Measurements from ENCODE around the gene SPRR5.

DNA sequence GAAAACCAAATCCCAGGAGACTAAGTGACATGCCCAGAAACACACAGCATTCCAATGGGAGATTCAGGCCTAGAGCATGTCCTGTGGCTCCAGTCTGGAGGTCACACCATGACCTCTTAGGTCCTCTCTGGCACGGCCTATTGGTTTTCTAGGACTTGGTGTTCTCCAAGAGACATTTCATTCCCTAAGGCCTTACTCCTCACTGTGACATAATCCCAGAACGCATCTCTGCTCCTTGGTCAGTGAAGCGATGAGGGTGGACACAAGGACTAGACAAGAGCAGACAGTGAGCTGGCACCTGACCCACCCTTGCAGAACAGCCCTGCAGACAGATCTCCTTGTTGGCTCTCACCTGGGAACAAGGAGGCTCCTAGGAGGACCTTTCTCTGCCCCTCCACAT is 37.8 kb upstream of the SPRR5 start:
- TF ChIP-seq, protein P1, sequence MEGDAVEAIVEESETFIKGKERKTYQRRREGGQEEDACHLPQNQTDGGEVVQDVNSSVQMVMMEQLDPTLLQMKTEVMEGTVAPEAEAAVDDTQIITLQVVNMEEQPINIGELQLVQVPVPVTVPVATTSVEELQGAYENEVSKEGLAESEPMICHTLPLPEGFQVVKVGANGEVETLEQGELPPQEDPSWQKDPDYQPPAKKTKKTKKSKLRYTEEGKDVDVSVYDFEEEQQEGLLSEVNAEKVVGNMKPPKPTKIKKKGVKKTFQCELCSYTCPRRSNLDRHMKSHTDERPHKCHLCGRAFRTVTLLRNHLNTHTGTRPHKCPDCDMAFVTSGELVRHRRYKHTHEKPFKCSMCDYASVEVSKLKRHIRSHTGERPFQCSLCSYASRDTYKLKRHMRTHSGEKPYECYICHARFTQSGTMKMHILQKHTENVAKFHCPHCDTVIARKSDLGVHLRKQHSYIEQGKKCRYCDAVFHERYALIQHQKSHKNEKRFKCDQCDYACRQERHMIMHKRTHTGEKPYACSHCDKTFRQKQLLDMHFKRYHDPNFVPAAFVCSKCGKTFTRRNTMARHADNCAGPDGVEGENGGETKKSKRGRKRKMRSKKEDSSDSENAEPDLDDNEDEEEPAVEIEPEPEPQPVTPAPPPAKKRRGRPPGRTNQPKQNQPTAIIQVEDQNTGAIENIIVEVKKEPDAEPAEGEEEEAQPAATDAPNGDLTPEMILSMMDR (IDR thresholded peaks at IDR 0.05), result no peak
- no peak for TF ChIP-seq POLR2A (IDR thresholded peaks at IDR 0.05)
